ENCODE data around the gene ONECUT2.

DNA sequence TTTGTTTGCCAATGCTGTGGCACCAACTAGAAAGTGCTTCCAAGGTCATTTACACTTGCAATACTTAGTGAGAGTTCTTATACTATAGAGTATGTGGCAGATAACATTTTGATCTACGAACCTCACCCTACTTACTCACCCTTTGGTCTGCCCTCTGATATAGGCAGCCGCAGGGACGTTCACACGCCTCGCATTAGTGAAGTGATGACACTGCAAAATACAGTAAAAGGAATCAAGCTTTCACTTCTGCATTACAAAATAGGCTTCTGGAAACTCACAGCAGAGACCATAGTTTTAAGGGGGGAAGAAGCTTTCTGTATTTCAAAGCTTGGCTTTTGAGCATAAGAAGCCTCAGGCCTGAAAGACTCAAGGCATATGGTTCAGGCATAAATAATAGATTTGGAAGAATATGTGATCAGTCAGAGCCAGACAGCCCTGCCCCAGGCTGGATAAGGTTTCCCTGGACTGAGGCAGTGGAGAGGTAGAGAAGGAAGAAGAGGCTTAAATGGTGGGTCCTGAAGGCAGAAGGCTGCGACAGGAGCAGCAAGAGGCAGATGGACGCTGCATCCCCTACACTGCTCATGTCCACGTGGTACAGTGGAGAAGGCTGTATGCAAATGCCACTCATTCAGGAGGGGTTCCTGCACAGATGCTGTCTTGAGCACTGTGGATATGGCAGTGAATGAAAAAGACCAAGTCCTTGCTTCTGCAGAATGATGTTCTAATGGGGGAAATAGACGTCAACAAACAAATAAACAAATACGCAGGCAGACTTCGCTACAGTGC lies 88.2 kb downstream of the ONECUT2 start:
- TF ChIP-seq CTCF (conservative IDR thresholded peaks at IDR 0.05; ENCODE audit: low read depth in 2 of 2) = no peak
- TF ChIP-seq STAT1 (IDR thresholded peaks at IDR 0.05; ENCODE audit: unreplicated experiment) = no peak
- no peak for TF ChIP-seq POLR2AphosphoS5 (IDR thresholded peaks at IDR 0.05; ENCODE audit: low read depth)
- no peak for TF ChIP-seq EZH2 (IDR thresholded peaks at IDR 0.05; ENCODE audit: low read depth, unreplicated experiment)
- TF ChIP-seq JUNB (IDR thresholded peaks at IDR 0.05; ENCODE audit: unreplicated experiment) = no peak
- no peak for TF ChIP-seq REST (IDR thresholded peaks at IDR 0.05; ENCODE audit: unreplicated experiment)
- no peak for TF ChIP-seq ZNF114 (CRISPR knock-in tag; IDR thresholded peaks at IDR 0.05)
- TF ChIP-seq EZH2phosphoT487 (IDR thresholded peaks at IDR 0.05; ENCODE audit: unreplicated experiment) = no peak
- TF ChIP-seq ZNF331 (CRISPR knock-in tag; IDR thresholded peaks at IDR 0.05; ENCODE audit: low read depth) = no peak
- no peak for TF ChIP-seq CREB1 (CRISPR knock-in tag; IDR thresholded peaks at IDR 0.05; ENCODE audit: low read depth)
- no peak for TF ChIP-seq NANOG (IDR thresholded peaks at IDR 0.05; ENCODE audit: borderline replicate concordance)
- TF ChIP-seq, protein P1, sequence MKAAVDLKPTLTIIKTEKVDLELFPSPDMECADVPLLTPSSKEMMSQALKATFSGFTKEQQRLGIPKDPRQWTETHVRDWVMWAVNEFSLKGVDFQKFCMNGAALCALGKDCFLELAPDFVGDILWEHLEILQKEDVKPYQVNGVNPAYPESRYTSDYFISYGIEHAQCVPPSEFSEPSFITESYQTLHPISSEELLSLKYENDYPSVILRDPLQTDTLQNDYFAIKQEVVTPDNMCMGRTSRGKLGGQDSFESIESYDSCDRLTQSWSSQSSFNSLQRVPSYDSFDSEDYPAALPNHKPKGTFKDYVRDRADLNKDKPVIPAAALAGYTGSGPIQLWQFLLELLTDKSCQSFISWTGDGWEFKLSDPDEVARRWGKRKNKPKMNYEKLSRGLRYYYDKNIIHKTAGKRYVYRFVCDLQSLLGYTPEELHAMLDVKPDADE (IDR thresholded peaks at IDR 0.05) = no peak
- TF ChIP-seq, protein P2, sequence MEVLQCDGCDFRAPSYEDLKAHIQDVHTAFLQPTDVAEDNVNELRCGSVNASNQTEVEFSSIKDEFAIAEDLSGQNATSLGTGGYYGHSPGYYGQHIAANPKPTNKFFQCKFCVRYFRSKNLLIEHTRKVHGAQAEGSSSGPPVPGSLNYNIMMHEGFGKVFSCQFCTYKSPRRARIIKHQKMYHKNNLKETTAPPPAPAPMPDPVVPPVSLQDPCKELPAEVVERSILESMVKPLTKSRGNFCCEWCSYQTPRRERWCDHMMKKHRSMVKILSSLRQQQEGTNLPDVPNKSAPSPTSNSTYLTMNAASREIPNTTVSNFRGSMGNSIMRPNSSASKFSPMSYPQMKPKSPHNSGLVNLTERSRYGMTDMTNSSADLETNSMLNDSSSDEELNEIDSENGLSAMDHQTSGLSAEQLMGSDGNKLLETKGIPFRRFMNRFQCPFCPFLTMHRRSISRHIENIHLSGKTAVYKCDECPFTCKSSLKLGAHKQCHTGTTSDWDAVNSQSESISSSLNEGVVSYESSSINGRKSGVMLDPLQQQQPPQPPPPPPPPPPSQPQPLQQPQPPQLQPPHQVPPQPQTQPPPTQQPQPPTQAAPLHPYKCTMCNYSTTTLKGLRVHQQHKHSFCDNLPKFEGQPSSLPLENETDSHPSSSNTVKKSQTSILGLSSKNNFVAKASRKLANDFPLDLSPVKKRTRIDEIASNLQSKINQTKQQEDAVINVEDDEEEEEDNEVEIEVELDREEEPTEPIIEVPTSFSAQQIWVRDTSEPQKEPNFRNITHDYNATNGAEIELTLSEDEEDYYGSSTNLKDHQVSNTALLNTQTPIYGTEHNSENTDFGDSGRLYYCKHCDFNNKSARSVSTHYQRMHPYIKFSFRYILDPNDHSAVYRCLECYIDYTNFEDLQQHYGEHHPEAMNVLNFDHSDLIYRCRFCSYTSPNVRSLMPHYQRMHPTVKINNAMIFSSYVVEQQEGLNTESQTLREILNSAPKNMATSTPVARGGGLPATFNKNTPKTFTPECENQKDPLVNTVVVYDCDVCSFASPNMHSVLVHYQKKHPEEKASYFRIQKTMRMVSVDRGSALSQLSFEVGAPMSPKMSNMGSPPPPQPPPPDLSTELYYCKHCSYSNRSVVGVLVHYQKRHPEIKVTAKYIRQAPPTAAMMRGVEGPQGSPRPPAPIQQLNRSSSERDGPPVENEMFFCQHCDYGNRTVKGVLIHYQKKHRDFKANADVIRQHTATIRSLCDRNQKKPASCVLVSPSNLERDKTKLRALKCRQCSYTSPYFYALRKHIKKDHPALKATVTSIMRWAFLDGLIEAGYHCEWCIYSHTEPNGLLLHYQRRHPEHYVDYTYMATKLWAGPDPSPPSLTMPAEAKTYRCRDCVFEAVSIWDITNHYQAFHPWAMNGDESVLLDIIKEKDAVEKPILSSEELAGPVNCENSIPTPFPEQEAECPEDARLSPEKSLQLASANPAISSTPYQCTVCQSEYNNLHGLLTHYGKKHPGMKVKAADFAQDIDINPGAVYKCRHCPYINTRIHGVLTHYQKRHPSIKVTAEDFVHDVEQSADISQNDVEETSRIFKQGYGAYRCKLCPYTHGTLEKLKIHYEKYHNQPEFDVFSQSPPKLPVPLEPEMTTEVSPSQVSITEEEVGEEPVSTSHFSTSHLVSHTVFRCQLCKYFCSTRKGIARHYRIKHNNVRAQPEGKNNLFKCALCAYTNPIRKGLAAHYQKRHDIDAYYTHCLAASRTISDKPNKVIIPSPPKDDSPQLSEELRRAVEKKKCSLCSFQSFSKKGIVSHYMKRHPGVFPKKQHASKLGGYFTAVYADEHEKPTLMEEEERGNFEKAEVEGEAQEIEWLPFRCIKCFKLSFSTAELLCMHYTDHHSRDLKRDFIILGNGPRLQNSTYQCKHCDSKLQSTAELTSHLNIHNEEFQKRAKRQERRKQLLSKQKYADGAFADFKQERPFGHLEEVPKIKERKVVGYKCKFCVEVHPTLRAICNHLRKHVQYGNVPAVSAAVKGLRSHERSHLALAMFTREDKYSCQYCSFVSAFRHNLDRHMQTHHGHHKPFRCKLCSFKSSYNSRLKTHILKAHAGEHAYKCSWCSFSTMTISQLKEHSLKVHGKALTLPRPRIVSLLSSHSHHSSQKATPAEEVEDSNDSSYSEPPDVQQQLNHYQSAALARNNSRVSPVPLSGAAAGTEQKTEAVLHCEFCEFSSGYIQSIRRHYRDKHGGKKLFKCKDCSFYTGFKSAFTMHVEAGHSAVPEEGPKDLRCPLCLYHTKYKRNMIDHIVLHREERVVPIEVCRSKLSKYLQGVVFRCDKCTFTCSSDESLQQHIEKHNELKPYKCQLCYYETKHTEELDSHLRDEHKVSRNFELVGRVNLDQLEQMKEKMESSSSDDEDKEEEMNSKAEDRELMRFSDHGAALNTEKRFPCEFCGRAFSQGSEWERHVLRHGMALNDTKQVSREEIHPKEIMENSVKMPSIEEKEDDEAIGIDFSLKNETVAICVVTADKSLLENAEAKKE (CRISPR knock-in tag; IDR thresholded peaks at IDR 0.05) = no peak
